ENCODE results near the gene BBS9.

GRCh38 chr7:33534833-33535232 is 405.5 kb downstream of the BBS9 start:
- TF ChIP-seq CTCF (conservative IDR thresholded peaks at IDR 0.05; ENCODE audit: low read depth, low read length) (no peak), POLR2A (IDR thresholded peaks at IDR 0.05; ENCODE audit: low read depth, low read length) (no peak)
